HEK293T (cell line): Measurements from ENCODE around the gene ZBTB26.

ENCODE experiments used
- BHLHE40 ChIP-seq: fragments of 450-650 bp; IDR thresholded peaks from 2 replicates; pipeline ENCODE4 v1.6.1; 2016; ENCODE audit warnings: mild to moderate bottlenecking, moderate library complexity, borderline replicate concordance
- NFRKB ChIP-seq: fragments of 450-650 bp; IDR thresholded peaks from 2 replicates; pipeline ENCODE4 v1.6.1; 2016; ENCODE audit warnings: mild to moderate bottlenecking, moderate library complexity
- SP1 ChIP-seq: fragments of 450-650 bp; IDR thresholded peaks from 2 replicates; pipeline ENCODE4 v1.6.1; 2017

DNA sequence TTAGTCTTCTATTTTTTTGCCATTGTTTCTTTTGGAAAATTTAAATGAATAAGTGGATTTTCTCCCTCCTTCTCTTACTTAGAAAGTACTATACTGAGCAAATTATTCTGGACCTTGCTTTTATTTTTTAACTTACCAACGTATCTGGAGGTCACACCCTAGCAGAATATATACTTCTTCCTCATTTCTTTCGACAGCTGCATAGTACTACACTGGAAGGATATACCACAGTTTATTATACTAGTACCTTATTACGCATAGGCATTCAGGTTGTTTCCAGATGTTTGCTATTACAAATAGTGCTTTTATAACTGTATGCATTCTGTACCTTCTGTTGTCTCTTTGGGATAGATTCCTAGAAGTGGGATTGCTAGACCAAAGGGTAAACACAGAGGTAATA, 42.8 kb downstream of the ZBTB26 start:
- no peak for TF ChIP-seq SP1
- TF ChIP-seq BHLHE40 = no peak
- no peak for TF ChIP-seq NFRKB
